Measurements from ENCODE around the gene RUNX2. TPM values are rescaled to one million over a fixed set of nuclear protein-coding genes. Genes with fewer than 3 reads are reported as not detected.

The RUNX2 gene
- total and polyA plus RNA-seq, 2 of the 8 experiments (the other 6 are each of a cell fraction or from before 2014, with no cell fraction given) = 0.26 to 1.2 TPM

DNA sequence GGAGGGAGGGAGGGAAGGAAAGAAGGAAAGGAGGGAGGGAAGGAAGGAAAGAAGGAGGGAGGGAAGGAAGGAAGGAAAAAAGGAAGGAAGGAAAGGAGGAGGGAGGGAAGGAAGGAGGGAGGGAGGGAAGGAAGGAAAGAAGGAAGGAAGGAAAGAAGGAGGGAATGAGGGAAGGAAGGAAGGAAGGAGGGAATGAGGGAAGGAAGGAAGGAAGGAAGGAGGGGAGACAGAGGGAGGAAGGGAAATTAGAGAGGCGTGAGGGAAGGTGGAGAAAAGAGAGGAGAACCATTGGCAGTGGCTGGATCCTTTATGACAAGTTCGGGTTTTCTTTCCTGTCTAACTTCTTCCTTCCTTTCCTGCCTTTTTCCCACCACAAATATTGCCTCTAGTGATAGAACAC is 71.9 kb downstream of the RUNX2 start:
- DNase-seq (ENCODE audit: low read depth in 1 of 2, low spot score in 2 of 2) (no peak), FAIRE-seq (no peak)
- H3K4me2 ChIP-seq (ENCODE audit: insufficient read depth in 1 of 2, low read depth in 2 of 2, low read length in 2 of 2) = no peak overlapping the region
- no peak overlapping the region for H2BK5ac ChIP-seq (ENCODE audit: low read depth, low read length)
- TF ChIP-seq SP1 (IDR thresholded peaks at IDR 0.05; ENCODE audit: low read depth, low read length) = no peak
- no peak for TF ChIP-seq GTF2F1 (IDR thresholded peaks at IDR 0.05; ENCODE audit: borderline replicate concordance, low read depth, low read length)
- TF ChIP-seq, protein P1, sequence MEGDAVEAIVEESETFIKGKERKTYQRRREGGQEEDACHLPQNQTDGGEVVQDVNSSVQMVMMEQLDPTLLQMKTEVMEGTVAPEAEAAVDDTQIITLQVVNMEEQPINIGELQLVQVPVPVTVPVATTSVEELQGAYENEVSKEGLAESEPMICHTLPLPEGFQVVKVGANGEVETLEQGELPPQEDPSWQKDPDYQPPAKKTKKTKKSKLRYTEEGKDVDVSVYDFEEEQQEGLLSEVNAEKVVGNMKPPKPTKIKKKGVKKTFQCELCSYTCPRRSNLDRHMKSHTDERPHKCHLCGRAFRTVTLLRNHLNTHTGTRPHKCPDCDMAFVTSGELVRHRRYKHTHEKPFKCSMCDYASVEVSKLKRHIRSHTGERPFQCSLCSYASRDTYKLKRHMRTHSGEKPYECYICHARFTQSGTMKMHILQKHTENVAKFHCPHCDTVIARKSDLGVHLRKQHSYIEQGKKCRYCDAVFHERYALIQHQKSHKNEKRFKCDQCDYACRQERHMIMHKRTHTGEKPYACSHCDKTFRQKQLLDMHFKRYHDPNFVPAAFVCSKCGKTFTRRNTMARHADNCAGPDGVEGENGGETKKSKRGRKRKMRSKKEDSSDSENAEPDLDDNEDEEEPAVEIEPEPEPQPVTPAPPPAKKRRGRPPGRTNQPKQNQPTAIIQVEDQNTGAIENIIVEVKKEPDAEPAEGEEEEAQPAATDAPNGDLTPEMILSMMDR (IDR thresholded peaks at IDR 0.05; ENCODE audit: control extremely low read depth in 1 of 3, insufficient read depth in 1 of 3, low read depth in 1 of 3, low read length in 3 of 3) = no peak
- no peak for TF ChIP-seq TCF12 (IDR thresholded peaks at IDR 0.05; ENCODE audit: low read depth, low read length)
- TF ChIP-seq SUZ12 (IDR thresholded peaks at IDR 0.05; ENCODE audit: low read length) = no peak
- H2BK20ac ChIP-seq (ENCODE audit: low read length) = no peak overlapping the region
- H3K79me1 ChIP-seq (ENCODE audit: low read depth, low read length) = no peaks in the 10 kb centered on the region
- H3K4ac ChIP-seq (replicated peaks; ENCODE audit: insufficient read length, low read depth, low read length) = no peak overlapping the region
- H4K91ac ChIP-seq (replicated peaks; ENCODE audit: insufficient read length, low read length) = no peak overlapping the region
- H3K79me2 ChIP-seq (ENCODE audit: control insufficient read depth in 1 of 2, insufficient read depth in 2 of 2, low read length in 2 of 2) = no peaks in the 10 kb centered on the region
- no peak overlapping the region for H3K56ac ChIP-seq (replicated peaks; ENCODE audit: insufficient read length, low read depth, low read length)
- H2BK12ac ChIP-seq (ENCODE audit: low read depth, low read length) = no peak overlapping the region
- no peak overlapping the region for H3K27ac ChIP-seq (ENCODE audit: low read depth, low read length)
- CTCF ChIA-PET (ENCODE audit: partially characterized antibody) = no interaction called here
- no peak overlapping the region for H2BK120ac ChIP-seq (replicated peaks; ENCODE audit: low read depth, low read length)
- no peaks in the 10 kb centered on the region for H3K36me3 ChIP-seq (ENCODE audit: control insufficient read depth in 2 of 4, insufficient read depth in 4 of 4, low read length in 3 of 4)
- H4K5ac ChIP-seq (ENCODE audit: insufficient read length, low read depth, low read length) = no peak overlapping the region
- H3K9me3 ChIP-seq (ENCODE audit: insufficient read depth in 2 of 2, low read depth in 1 of 2, low read length in 1 of 2) = no peaks in the 10 kb centered on the region
- H3K23me2 ChIP-seq (ENCODE audit: low read depth, low read length) = no peaks in the 10 kb centered on the region; the same call in 1 of the 2 replicates
- no peak overlapping the region for H4K8ac ChIP-seq (ENCODE audit: extremely low read depth, insufficient read depth, low read length)
- no peak overlapping the region for H3K18ac ChIP-seq (ENCODE audit: extremely low read depth, low read length)
- H2AFZ ChIP-seq (ENCODE audit: low read length) = no peak overlapping the region
- H2AK5ac ChIP-seq (ENCODE audit: low read depth, low read length) = no peak overlapping the region
- no peak overlapping the region for H3K23ac ChIP-seq (ENCODE audit: insufficient read length)
- no peak overlapping the region for H3K4me3 ChIP-seq (ENCODE audit: extremely low read depth in 1 of 4, insufficient read depth in 2 of 4, low read depth in 3 of 4, low read length in 4 of 4)
- 100% methylated on average over 2 of the region's 2 CpGs; no CpG with 5 or more reads in 1 of the 2 experiments for WGBS, 2 experiments (ENCODE audit: extremely low coverage in 1 of 2, insufficient coverage in 1 of 2, insufficient read length in 1 of 2, insufficient replicate concordance in 2 of 2, low coverage in 1 of 2, low lambda C conversion rate in 2 of 2, missing lambda C conversion rate in 1 of 2)
- no peaks in the 10 kb centered on the region for H3K4me1 ChIP-seq (replicated peaks in 1 of 4; ENCODE audit: control insufficient read depth in 3 of 4, insufficient read depth in 4 of 4, low read length in 3 of 4)
- no peaks in the 10 kb centered on the region for H4K20me1 ChIP-seq (replicated peaks in 1 of 2; ENCODE audit: control insufficient read depth in 1 of 2, insufficient read depth in 2 of 2, low read length in 2 of 2)
- no peak overlapping the region for H3K9ac ChIP-seq (replicated peaks in 1 of 4; ENCODE audit: extremely low read depth in 1 of 4, low read depth in 3 of 4, low read length in 3 of 4)
- H3K14ac ChIP-seq (ENCODE audit: insufficient read length) = no peak overlapping the region
- POLR2A ChIA-PET (ENCODE audit: partially characterized antibody) = no interaction called here
- no peaks in the 10 kb centered on the region for H3K27me3 ChIP-seq (replicated peaks in 1 of 4; ENCODE audit: control insufficient read depth in 3 of 4, extremely low read depth in 1 of 4, insufficient read depth in 3 of 4, low read length in 3 of 4)
- H2BK15ac ChIP-seq (ENCODE audit: low read length) = no peak overlapping the region

All from H1 (cell line).